NCI-H187 (cell line): Measurements from ENCODE around the gene GLS.
A peak's percentile ranks its signal among the peaks of the same experiment; 100 is the strongest.

Experiments
- DNase-seq, 2 experiments: peaks; one replicate each; lab custom pipeline; 2025; lab: John Stamatoyannopoulos, UW

The GLS gene

DNA sequence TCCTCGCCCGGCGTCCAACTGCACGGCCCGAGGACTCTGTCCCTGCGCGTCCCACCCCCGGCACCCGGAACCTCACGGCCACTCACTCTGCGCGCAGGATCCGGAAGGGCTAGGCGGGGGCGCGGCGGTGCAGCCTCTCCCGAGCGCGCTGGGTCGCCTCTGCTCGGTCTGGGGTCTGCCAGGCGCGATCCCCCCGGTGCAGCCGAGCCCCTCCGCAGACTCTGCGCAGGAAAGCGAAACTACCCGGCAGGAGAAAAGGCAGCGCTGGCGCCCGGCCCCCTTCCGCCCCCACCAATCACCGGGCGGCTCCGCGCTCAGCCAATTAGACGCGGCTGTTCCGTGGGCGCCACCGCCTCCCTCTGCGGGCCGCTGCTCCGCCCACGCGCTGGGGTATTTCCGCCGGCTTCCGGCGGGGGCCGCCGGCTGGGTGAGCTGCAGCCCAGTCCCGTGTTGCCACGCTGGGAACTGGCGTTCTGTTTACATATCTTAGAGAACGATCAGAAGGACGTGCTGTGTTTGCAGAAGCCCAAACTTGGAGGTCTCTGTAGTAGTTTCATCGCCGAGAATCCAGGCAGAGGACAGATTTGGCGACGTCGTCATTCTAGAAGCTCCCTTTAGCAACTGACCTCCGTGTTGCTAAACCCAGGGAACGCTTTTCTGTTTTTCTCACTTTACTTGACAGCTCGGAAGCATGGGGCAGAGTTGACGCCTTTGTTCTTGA, 133.5 kb downstream of the GLS start, which contains the start of gene STAT1:
STAT1 (minus strand) TSS at position 240 of the 721 bp plus-strand sequence. CDS start 4,168 bp downstream, outside the sequence.
- DNase-seq = peak; percentile 69 to 73

- no peak for DNase-seq
Measured at GRCh38 chr2:191014653-191015020, 134.0 kb downstream of the GLS start.
